H9 (cell line): ENCODE data around the gene ALAS1. TPM values are rescaled to one million over a fixed set of nuclear protein-coding genes. Genes with fewer than 3 reads are reported as not detected.

Experiments
- DNase-seq: peaks from one replicate; pipeline ENCODE4 v3.0.0-alpha.2; 2017
- H2AFZ ChIP-seq: one replicate; pipeline ENCODE4 v1.6.1; 2013; ENCODE audit warnings: mild to moderate bottlenecking, low read length, control low read depth, moderate library complexity
- H2AK5ac ChIP-seq: 2 replicates; pipeline ENCODE4 v1.6.1; 2013; ENCODE audit warnings: low read length, control low read depth, mixed read lengths; ENCODE audit not compliant: insufficient read length
- H2BK120ac ChIP-seq: one replicate; pipeline ENCODE4 v1.6.1; 2013; ENCODE audit warnings: low read depth, mild to moderate bottlenecking, low read length, control low read depth, inconsistent platforms; ENCODE audit not compliant: poor library complexity, severe bottlenecking
- H2BK12ac ChIP-seq: 2 replicates; pipeline ENCODE4 v1.6.1; 2013; ENCODE audit warnings: low read length, control low read depth, mixed read lengths, low read depth; ENCODE audit not compliant: insufficient read length
- H2BK15ac ChIP-seq: 2 replicates; pipeline ENCODE4 v1.6.1; 2013; ENCODE audit warnings: low read depth, low read length, control low read depth
- H2BK20ac ChIP-seq: one replicate; pipeline ENCODE4 v1.6.1; 2013; ENCODE audit warnings: low read depth, mild to moderate bottlenecking, low read length, control low read depth, inconsistent platforms; ENCODE audit not compliant: poor library complexity, severe bottlenecking
- H2BK5ac ChIP-seq: 2 replicates; pipeline ENCODE4 v1.6.1; 2013; ENCODE audit warnings: low read length, control low read depth, mixed read lengths; ENCODE audit not compliant: insufficient read length
- H3K14ac ChIP-seq: 2 replicates; pipeline ENCODE4 v1.6.1; 2013; ENCODE audit warnings: low read length, control low read depth; ENCODE audit not compliant: insufficient read depth
- H3K18ac ChIP-seq: 2 replicates; pipeline ENCODE4 v1.6.1; 2013; ENCODE audit warnings: low read depth, mild to moderate bottlenecking, mixed read lengths, low read length, control low read depth; ENCODE audit not compliant: insufficient read length
- H3K23ac ChIP-seq: 2 replicates; pipeline ENCODE4 v1.6.1; 2013; ENCODE audit warnings: low read length, control low read depth, mixed read lengths, low read depth; ENCODE audit not compliant: insufficient read length
- H3K23me2 ChIP-seq: 2 replicates; pipeline ENCODE4 v1.6.1; 2013; ENCODE audit warnings: low read depth, mild to moderate bottlenecking, mixed read lengths, low read length, control low read depth; ENCODE audit not compliant: insufficient read length, poor library complexity, severe bottlenecking
- H3K27ac ChIP-seq: 2 replicates; pipeline ENCODE4 v1.5.1; 2013; ENCODE audit warnings: low read length, control low read depth, mixed read lengths, low read depth; ENCODE audit not compliant: insufficient read length
- H3K27me3 ChIP-seq: 2 replicates; pipeline ENCODE4 v1.6.1; 2013; ENCODE audit warnings: low read length, control low read depth, inconsistent platforms; ENCODE audit not compliant: insufficient read depth
- H3K4ac ChIP-seq: 2 replicates; pipeline ENCODE4 v1.6.1; 2013; ENCODE audit warnings: low read depth, mild to moderate bottlenecking, control low read depth, inconsistent platforms, low read length, moderate library complexity
- H3K4me1 ChIP-seq: 2 replicates; pipeline ENCODE4 v1.6.1; 2013; ENCODE audit warnings: low read length, control low read depth, inconsistent platforms; ENCODE audit not compliant: insufficient read depth
- H3K4me2 ChIP-seq: 2 replicates; pipeline ENCODE4 v1.6.1; 2013; ENCODE audit warnings: low read length, control low read depth, mixed read lengths; ENCODE audit not compliant: insufficient read length, insufficient read depth
- H3K56ac ChIP-seq: 2 replicates; pipeline ENCODE4 v1.6.1; 2013; ENCODE audit warnings: low read depth, mild to moderate bottlenecking, mixed read lengths, low read length, control low read depth; ENCODE audit not compliant: insufficient read length
- H3K79me1 ChIP-seq: 2 replicates; pipeline ENCODE4 v1.6.1; 2013; ENCODE audit warnings: low read depth, mild to moderate bottlenecking, moderate library complexity, low read length, control low read depth, inconsistent platforms; ENCODE audit not compliant: insufficient read depth, poor library complexity, severe bottlenecking
- H3K79me2 ChIP-seq: 2 replicates; pipeline ENCODE4 v1.6.1; 2013; ENCODE audit warnings: low read length, control low read depth, inconsistent platforms; ENCODE audit not compliant: insufficient read depth
- H3K9ac ChIP-seq: 2 replicates; pipeline ENCODE4 v1.6.1; 2013; ENCODE audit warnings: low read length, control low read depth, mixed read lengths; ENCODE audit not compliant: insufficient read length; ENCODE audit errors: extremely low read depth
- H3K9me3 ChIP-seq: one replicate; pipeline ENCODE4 v1.6.1; 2013; ENCODE audit warnings: low read depth, low read length, inconsistent platforms; ENCODE audit not compliant: control insufficient read depth
- H3T11ph ChIP-seq: one replicate; pipeline ENCODE4 v1.6.1; 2013; ENCODE audit warnings: mild to moderate bottlenecking, low read length, control low read depth, inconsistent platforms
- H4K20me1 ChIP-seq: one replicate; pipeline ENCODE4 v1.6.1; 2013; ENCODE audit not compliant: control insufficient read depth, insufficient read length, insufficient read depth
- H4K5ac ChIP-seq: 2 replicates; pipeline ENCODE4 v1.6.1; 2013; ENCODE audit warnings: low read depth, mild to moderate bottlenecking, mixed read lengths, low read length, control low read depth; ENCODE audit not compliant: insufficient read length
- H4K8ac ChIP-seq: replicated peaks from 2 replicates; pipeline ENCODE4 v1.6.1; 2013; ENCODE audit warnings: low read length, control low read depth, mixed read lengths, low read depth; ENCODE audit not compliant: insufficient read length
- H4K91ac ChIP-seq: 2 replicates; pipeline ENCODE4 v1.6.1; 2013; ENCODE audit warnings: low read depth, mild to moderate bottlenecking, moderate library complexity, mixed read lengths, low read length, control low read depth; ENCODE audit not compliant: insufficient read length
- H3K27ac Mint-ChIP-seq, 3 experiments: 2 replicates in 2 of 3; 3 replicates in 1 of 3; pipeline ENCODE4 v1.8.0; 2020 to 2021; ENCODE audit warnings: mixed read lengths in 3 of 3, mild to moderate bottlenecking in 1 of 3, moderate library complexity in 1 of 3
- H3K27me3 Mint-ChIP-seq: 2 replicates; pipeline ENCODE4 v1.8.0; 2021; ENCODE audit warnings: low read depth, mild to moderate bottlenecking, moderate library complexity, mixed read lengths
- H3K36me3 Mint-ChIP-seq, 3 experiments: 2 replicates in 2 of 3; 3 replicates in 1 of 3; pipeline ENCODE4 v1.8.0; 2020 to 2021; ENCODE audit warnings: low read depth in 3 of 3, mixed read lengths in 3 of 3; ENCODE audit not compliant: insufficient read depth in 1 of 3
- H3K4me1 Mint-ChIP-seq, 2 experiments: 2 replicates each; pipeline ENCODE4 v1.8.0; 2020; ENCODE audit warnings: mixed read lengths in 2 of 2
- H3K4me3 Mint-ChIP-seq, 2 experiments: 2 replicates in 1 of 2; 3 replicates in 1 of 2; pipeline ENCODE4 v1.8.0; 2020 to 2021; ENCODE audit warnings: mild to moderate bottlenecking in 2 of 2, mixed read lengths in 2 of 2, moderate library complexity in 1 of 2
- H3K9me3 Mint-ChIP-seq, 2 experiments: 2 replicates in 1 of 2; 3 replicates in 1 of 2; pipeline ENCODE4 v1.8.0; 2020; ENCODE audit warnings: mild to moderate bottlenecking in 2 of 2, mixed read lengths in 2 of 2, moderate library complexity in 1 of 2
- WGBS: extraction: QIAGEN DNeasy Blood & Tissue Kit; methylation state at CpG from one replicate; pipeline ENCODE4 v1.1.7; 2013; ENCODE audit warnings: missing lambda C conversion rate, low lambda C conversion rate, mixed read lengths; ENCODE audit not compliant: insufficient read length; ENCODE audit errors: extremely low coverage; 5-methylcytosine and 5-hydroxymethylcytosine counted together
- total RNA-seq: library from RNA; stranded (reverse); gene quantifications from 2 replicates; pipeline ENCODE4 v1.2.1, GENCODE V29; 2021
- TF ChIP-seq, protein P1 (sequence below): fragments of 200-600 bp; sonication (generic); conservative IDR thresholded peaks from 3 replicates; pipeline ENCODE4 v1.8.0; 2021; ENCODE audit warnings: antibody characterized with exemption, mild to moderate bottlenecking

The ALAS1 gene
- total RNA-seq, 1 experiment from 2014 or later: 39.1 TPM

DNA sequence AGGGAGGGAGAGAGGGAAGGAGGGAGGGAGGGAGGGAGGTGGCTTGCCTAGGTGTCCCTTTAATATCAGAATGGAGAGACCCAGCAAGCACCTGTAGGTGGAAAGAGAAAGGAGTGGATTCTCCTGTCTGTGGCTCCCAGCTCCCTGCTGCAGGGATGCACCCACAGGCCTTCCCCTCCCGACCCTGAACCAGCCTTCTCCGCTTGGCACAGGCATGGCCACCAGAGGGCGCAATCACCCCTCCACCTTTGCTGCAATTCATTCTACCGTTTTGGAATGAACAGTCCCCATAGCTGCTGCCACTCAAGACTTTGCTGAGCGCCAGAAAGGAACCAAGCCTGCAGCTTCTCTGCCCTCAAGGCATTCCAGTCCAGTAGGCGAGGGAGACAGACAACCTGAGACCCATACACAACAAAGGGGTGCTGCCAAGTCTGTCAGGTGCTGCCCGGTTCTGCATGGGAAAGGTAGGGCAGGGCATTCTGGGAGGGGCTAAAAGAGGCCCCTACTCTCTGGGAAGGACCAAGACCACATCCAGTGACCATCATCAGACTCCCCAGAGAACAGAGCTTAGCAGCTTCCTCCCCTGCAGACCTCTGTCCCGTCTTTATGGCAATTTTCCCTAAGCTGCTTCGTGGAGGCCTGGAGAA lies 22.5 kb downstream of the ALAS1 start:
- Histone ChIP-seq H3T11ph (no peak overlapping the region), H3K9me3 (no peaks in the 10 kb centered on the region), H3K79me1 (no peaks in the 10 kb centered on the region), H3K27ac (no peak overlapping the region), H3K79me2 (no peaks in the 10 kb centered on the region), H2BK12ac (no peak overlapping the region), H3K4me1 (no peaks in the 10 kb centered on the region; the same call in 1 of the 2 replicates), H4K20me1 (peaks cover 3% of the 10 kb centered on the region), H2AFZ (no peak overlapping the region), H2BK120ac (no peak overlapping the region), H2AK5ac (no peak overlapping the region), H3K23ac (no peak overlapping the region), H3K9ac (no peak overlapping the region), H3K4me2 (no peak overlapping the region), H3K14ac (no peak overlapping the region), H3K18ac (no peak overlapping the region), H4K91ac (no peak overlapping the region), H3K23me2 (no peaks in the 10 kb centered on the region), H2BK15ac (no peak overlapping the region), H3K27me3 (no peaks in the 10 kb centered on the region), H2BK5ac (no peak overlapping the region), H4K5ac (no peak overlapping the region), H3K56ac (no peak overlapping the region), H3K4ac (no peak overlapping the region), H4K8ac (no peak overlapping the region), H2BK20ac (no peak overlapping the region)
- TF ChIP-seq, protein P1, sequence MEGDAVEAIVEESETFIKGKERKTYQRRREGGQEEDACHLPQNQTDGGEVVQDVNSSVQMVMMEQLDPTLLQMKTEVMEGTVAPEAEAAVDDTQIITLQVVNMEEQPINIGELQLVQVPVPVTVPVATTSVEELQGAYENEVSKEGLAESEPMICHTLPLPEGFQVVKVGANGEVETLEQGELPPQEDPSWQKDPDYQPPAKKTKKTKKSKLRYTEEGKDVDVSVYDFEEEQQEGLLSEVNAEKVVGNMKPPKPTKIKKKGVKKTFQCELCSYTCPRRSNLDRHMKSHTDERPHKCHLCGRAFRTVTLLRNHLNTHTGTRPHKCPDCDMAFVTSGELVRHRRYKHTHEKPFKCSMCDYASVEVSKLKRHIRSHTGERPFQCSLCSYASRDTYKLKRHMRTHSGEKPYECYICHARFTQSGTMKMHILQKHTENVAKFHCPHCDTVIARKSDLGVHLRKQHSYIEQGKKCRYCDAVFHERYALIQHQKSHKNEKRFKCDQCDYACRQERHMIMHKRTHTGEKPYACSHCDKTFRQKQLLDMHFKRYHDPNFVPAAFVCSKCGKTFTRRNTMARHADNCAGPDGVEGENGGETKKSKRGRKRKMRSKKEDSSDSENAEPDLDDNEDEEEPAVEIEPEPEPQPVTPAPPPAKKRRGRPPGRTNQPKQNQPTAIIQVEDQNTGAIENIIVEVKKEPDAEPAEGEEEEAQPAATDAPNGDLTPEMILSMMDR: peak; percentile 96
- H3K27me3 Mint-ChIP-seq: no peaks in the 10 kb centered on the region; the same call in 1 of the 2 replicates
- H3K36me3 Mint-ChIP-seq: peaks cover 2 to 8% (median 3%) of the 10 kb centered on the region in 3 experiments; a peak in 6 of 7 replicates
- peaks cover 4 to 12% of the 10 kb centered on the region in 2 experiments for H3K4me1 Mint-ChIP-seq
- H3K9me3 Mint-ChIP-seq: no peaks in the 10 kb centered on the region; a peak in 2 of 5 replicates
- H3K27ac Mint-ChIP-seq: no peak overlapping the region
- no peak overlapping the region for H3K4me3 Mint-ChIP-seq
- WGBS: no CpG with 5 or more reads among the region's 9 CpGs
- DNase-seq: peak; percentile 85
